ENCODE data around the gene HOXB4. TPM values are rescaled to one million over a fixed set of nuclear protein-coding genes. Genes with fewer than 3 reads are reported as not detected.
A peak's percentile ranks its signal among the peaks of the same experiment; 100 is the strongest.

HOXB4 gene
- total RNA-seq, 1 experiment from 2014 or later, result 11.3 TPM

GRCh38 chr17:48601207-48601538 lies 23.0 kb upstream of the HOXB4 start:
- H3K79me2 ChIP-seq (ENCODE audit: insufficient read depth, low read length), result peaks cover 96% of the 10 kb centered on the region
- H3K27me3 ChIP-seq (ENCODE audit: insufficient read depth, low read length), result no peaks in the 10 kb centered on the region

More at GRCh38 chr17:48601207-48601538, 23.0 kb upstream of the HOXB4 start:
- Histone ChIP-seq H2AFZ (ENCODE audit: low read depth, low read length, poor library complexity, severe bottlenecking) (no peak overlapping the region), H3K4me3 (replicated peaks in 1 of 2; ENCODE audit: low read depth in 1 of 2, low read length in 2 of 2) (peak overlapping the region in 1 of 2 experiments; percentile 78; a peak in 1 of 4 replicates), H3K4me2 (ENCODE audit: low read length) (peak overlapping the region; percentile 82), H3K9ac (ENCODE audit: low read length) (peak overlapping the region; percentile 83), H3K4me1 (ENCODE audit: control insufficient read depth in 1 of 2, insufficient read depth in 2 of 2, low read length in 2 of 2) (peaks cover 35 to 46% of the 10 kb centered on the region in 2 experiments), H4K20me1 (ENCODE audit: insufficient read depth) (peaks cover 4% of the 10 kb centered on the region; the same call in 1 of the 2 replicates), H3K9me3 (ENCODE audit: control insufficient read depth in 1 of 2, insufficient read depth in 1 of 2, low read depth in 1 of 2, low read length in 2 of 2) (no peaks in the 10 kb centered on the region), H3K9me2 (ENCODE audit: insufficient read depth) (no peaks in the 10 kb centered on the region), H3K36me3 (ENCODE audit: control insufficient read depth in 1 of 2, insufficient read depth in 2 of 2, low read length in 2 of 2) (peaks cover 7 to 20% of the 10 kb centered on the region in 2 experiments; a peak in 3 of 4 replicates), H3K27ac (ENCODE audit: low read depth, low read length) (peak overlapping the region; percentile 47)
- ChIA-PET RAD21 (ENCODE audit: low non-redundant PET in 1 of 2, low total read pairs in 2 of 2, uncharacterized antibody in 2 of 2, unreplicated experiment in 2 of 2) (no interaction called here), CTCF (interaction anchor here (1.8 kb wide), 1 partner anchor 9 kb away, joined by 5 read pairs; no protein-coding TSS in a partner anchor), POLR2A (interaction anchor here (0.6 to 2.1 kb wide), 4 partner anchors 10 to 25 kb away, joined by 3 to 6 read pairs (median 4); partner anchors contain the start of genes HOXB8 and HOXB9)
- DNase-seq (ENCODE audit: low read depth, low spot score) (no peak), ATAC-seq (no peak)
- BruUV-seq (replicated peaks), result no TSS peak
- TF ChIP-seq CTCF (IDR thresholded peaks at IDR 0.05 in 2 of 3, conservative IDR thresholded peaks at IDR 0.05 in 1 of 3; ENCODE audit: borderline replicate concordance in 1 of 3, insufficient read depth in 1 of 3, low read depth in 2 of 3, low read length in 2 of 3) (no peak), RAD21 (IDR thresholded peaks at IDR 0.05; ENCODE audit: low read depth) (no peak), ELF1 (IDR thresholded peaks at IDR 0.05; ENCODE audit: borderline replicate concordance, low read depth) (no peak), FOSL1 (IDR thresholded peaks at IDR 0.05; ENCODE audit: low read depth) (no peak)
- TF ChIP-seq, protein P1, sequence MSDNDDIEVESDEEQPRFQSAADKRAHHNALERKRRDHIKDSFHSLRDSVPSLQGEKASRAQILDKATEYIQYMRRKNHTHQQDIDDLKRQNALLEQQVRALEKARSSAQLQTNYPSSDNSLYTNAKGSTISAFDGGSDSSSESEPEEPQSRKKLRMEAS (IDR thresholded peaks at IDR 0.05), result no peak
- TF ChIP-seq, protein P2, sequence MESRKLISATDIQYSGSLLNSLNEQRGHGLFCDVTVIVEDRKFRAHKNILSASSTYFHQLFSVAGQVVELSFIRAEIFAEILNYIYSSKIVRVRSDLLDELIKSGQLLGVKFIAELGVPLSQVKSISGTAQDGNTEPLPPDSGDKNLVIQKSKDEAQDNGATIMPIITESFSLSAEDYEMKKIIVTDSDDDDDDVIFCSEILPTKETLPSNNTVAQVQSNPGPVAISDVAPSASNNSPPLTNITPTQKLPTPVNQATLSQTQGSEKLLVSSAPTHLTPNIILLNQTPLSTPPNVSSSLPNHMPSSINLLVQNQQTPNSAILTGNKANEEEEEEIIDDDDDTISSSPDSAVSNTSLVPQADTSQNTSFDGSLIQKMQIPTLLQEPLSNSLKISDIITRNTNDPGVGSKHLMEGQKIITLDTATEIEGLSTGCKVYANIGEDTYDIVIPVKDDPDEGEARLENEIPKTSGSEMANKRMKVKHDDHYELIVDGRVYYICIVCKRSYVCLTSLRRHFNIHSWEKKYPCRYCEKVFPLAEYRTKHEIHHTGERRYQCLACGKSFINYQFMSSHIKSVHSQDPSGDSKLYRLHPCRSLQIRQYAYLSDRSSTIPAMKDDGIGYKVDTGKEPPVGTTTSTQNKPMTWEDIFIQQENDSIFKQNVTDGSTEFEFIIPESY (IDR thresholded peaks at IDR 0.05; ENCODE audit: extremely low read depth, insufficient replicate concordance, low read length), result no peak
- intact Hi-C loops (cut with micrococcal nuclease), result no loop called here
